Stomach (tissue), 9 donors: ENCODE measurements around the gene GPX7. TPM values are rescaled to one million over a fixed set of nuclear protein-coding genes. Genes with fewer than 3 reads are reported as not detected.
"Not testable (repeated sequence)": the region's sequence is repeated elsewhere in the genome, so short reads cannot be mapped to it uniquely, and the experiment has no call there.

Source experiments
- DNase-seq, 2 donors: peaks; one replicate each; pipeline versions ENCODE4 v3.0.0 to v3.0.0-alpha.2; 2013 to 2019
- H3K27ac ChIP-seq, 5 donors: fragments of 200-600 bp in 4 of 5; sonication (generic) in 4 of 5; one replicate each; pipeline ENCODE4 v1.5.1; 2013 to 2019; ENCODE audit warnings: mild to moderate bottlenecking in 1 of 5, moderate library complexity in 1 of 5
- H3K27me3 ChIP-seq, 3 donors: fragments of 200-600 bp; sonication (generic); one replicate each; pipeline ENCODE4 v1.5.1; 2017 to 2019; ENCODE audit warnings: mixed run types in 1 of 3
- H3K36me3 ChIP-seq, 4 donors: fragments of 200-600 bp; sonication (generic); 1 replicate in 3 of 4; 2 replicates in 1 of 4; pipeline ENCODE4 v1.5.1; 2016 to 2019
- H3K4me1 ChIP-seq, 4 donors: fragments of 200-600 bp; sonication (generic); one replicate each; pipeline ENCODE4 v1.5.1; 2016 to 2019
- H3K4me3 ChIP-seq, 4 donors: fragments of 200-600 bp; sonication (generic) in 3 of 4; one replicate each; pipeline ENCODE4 v1.5.1; 2016 to 2019; ENCODE audit warnings: mild to moderate bottlenecking in 1 of 4
- H3K9me3 ChIP-seq, 4 donors: fragments of 200-600 bp; sonication (generic); one replicate each; pipeline ENCODE4 v1.5.1; 2016 to 2019
- EP300 ChIP-seq: sonication (generic); formaldehyde crosslinking; IDR thresholded peaks from one replicate; pipeline ENCODE4 v1.6.1; 2017; ENCODE audit warnings: antibody characterized with exemption
- POLR2A ChIP-seq, 4 donors: fragments of 450-650 bp; IDR thresholded peaks; one replicate each; pipeline ENCODE4 v1.6.1; 2016; ENCODE audit warnings: antibody characterized with exemption in 4 of 4, control low read depth in 2 of 4, mild to moderate bottlenecking in 1 of 4, moderate library complexity in 1 of 4
- POLR2AphosphoS5 ChIP-seq, 3 donors: sonication (generic); formaldehyde crosslinking; IDR thresholded peaks; one replicate each; pipeline ENCODE4 v1.6.1; 2016; ENCODE audit warnings: antibody characterized with exemption in 3 of 3
- WGBS, 5 donors: extraction: QIAGEN DNeasy Blood & Tissue Kit in 3 of 5; methylation state at CpG; one replicate each; pipeline versions ENCODE4 v1.1.5 to v1.1.7; 2013 to 2018; 5-methylcytosine and 5-hydroxymethylcytosine counted together
- intact Hi-C: fragments of 100-400 bp; cut with DNase I; formaldehyde crosslinking; loops from one replicate; pipeline ENCODE4 v1.15.1; 2023; ENCODE audit warnings: low total_unique reads
- polyA plus RNA-seq, 3 donors: library from polyadenylated mRNA; stranded (reverse); fragments of 200-250 nt; gene quantifications; one replicate each; pipeline ENCODE4 v1.2.3, GENCODE V29; 2013
- total RNA-seq, 5 donors: library from RNA; depleted of rRNA; stranded (reverse); fragments of >200 nt; gene quantifications; one replicate each; pipeline versions ENCODE4 v1.1.0 to v1.2.3, GENCODE V29; 2014 to 2016
- TF ChIP-seq, protein P1 (sequence below), 7 experiments: fragments of 450-650 bp in 4 of 7; fragments of 200-600 bp in 3 of 7; sonication (generic) in 3 of 7; IDR thresholded peaks; one replicate each; pipeline ENCODE4 v1.5.1; 2016 to 2019; ENCODE audit warnings: antibody characterized with exemption in 7 of 7, control low read depth in 2 of 7, mild to moderate bottlenecking in 1 of 7
- donor health status: healthy with polysubstance abuse.
- donor health status: Bipolar disorder and iron deficiency.
- donor health status: healthy.

GPX7 gene
- total and polyA plus RNA-seq, 8 donors, result 0.87 to 57.6 (median 7.0) TPM; not detected in 1

DNA sequence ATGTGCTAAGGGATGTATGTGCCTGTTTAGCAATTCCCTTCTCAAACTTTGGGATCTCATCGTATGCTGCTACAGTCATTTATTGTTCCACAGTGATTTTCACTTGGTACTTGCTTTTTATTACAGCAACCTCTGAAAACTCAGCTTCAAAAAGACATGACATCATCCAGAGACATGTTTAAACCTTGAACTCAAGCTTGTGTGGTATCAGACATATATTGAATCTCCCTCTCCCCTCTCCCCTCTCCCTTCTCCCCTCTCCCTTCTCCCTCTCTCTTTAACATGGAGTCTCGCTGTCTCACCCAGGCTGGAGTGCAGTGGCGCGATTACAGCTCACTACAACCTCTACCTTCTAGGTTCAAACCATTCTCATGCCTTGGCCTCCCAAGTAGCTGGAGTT is 29.8 kb upstream of the GPX7 start:
- WGBS, 5 donors, result 89 to 98% (median 95%) methylated on average over 4 of the region's 4 CpGs

DNA sequence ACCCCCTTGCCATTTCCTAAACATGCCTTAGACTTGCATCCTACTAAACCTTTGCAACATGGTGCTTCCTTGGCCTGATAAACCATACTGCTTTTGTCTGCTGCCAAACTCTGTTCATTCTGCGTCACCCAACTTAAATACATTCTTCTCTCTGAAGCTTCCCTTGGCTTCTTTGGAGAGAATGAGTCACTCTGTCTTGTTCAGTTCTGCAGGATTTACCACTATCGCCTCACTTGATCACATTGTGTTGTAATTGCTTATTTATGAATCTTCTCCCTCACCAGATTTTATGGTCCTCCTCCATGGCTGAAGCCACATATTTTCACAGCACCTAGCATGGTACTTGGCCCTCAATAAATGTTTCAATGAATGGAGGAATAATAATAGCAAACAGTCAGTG is 27.6 kb upstream of the GPX7 start:
- 57 to 80% (median 73%) methylated on average over 2 of the region's 2 CpGs for WGBS, 5 donors
- intact Hi-C loops, result no loop called here

More for the DNA sequence above, 29.8 kb upstream of the GPX7 start:
- no peak for DNase-seq
- intact Hi-C loops, result no loop called here
- H3K4me3 ChIP-seq, result no peak overlapping the region
- H3K27ac ChIP-seq, result no peak overlapping the region
- no peaks in the 10 kb centered on the region for H3K36me3 ChIP-seq
- H3K9me3 ChIP-seq, result no peaks in the 10 kb centered on the region
- peaks cover 0 to 8% (median 0%) of the 10 kb centered on the region in 4 donors for H3K4me1 ChIP-seq
- TF ChIP-seq POLR2AphosphoS5 (IDR thresholded peaks at IDR 0.05), result no peak
- TF ChIP-seq EP300, result no peak
- TF ChIP-seq, protein P1, sequence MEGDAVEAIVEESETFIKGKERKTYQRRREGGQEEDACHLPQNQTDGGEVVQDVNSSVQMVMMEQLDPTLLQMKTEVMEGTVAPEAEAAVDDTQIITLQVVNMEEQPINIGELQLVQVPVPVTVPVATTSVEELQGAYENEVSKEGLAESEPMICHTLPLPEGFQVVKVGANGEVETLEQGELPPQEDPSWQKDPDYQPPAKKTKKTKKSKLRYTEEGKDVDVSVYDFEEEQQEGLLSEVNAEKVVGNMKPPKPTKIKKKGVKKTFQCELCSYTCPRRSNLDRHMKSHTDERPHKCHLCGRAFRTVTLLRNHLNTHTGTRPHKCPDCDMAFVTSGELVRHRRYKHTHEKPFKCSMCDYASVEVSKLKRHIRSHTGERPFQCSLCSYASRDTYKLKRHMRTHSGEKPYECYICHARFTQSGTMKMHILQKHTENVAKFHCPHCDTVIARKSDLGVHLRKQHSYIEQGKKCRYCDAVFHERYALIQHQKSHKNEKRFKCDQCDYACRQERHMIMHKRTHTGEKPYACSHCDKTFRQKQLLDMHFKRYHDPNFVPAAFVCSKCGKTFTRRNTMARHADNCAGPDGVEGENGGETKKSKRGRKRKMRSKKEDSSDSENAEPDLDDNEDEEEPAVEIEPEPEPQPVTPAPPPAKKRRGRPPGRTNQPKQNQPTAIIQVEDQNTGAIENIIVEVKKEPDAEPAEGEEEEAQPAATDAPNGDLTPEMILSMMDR (IDR thresholded peaks at IDR 0.05), result no peak
- no peak for TF ChIP-seq POLR2A (IDR thresholded peaks at IDR 0.05)
- H3K27me3 ChIP-seq, result no peaks in the 10 kb centered on the region

DNA sequence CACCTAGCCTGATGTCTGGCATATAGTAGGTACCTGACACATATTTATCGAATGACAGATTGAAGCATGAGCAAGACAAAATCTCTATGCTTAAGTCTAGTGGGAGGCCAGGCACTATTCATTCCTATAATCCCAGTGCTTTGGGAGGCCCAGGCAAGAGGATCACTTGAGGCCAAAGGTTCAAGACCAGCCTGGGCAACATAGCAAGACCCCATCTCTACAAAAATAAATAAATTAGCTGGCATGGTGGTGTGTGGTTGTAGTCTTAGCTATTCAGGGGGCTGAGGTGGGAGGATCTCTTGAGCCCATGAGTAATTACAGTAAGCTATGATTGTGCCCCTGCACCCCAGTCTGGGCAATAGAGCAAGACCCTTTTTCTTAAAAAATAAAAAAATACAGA is 26.1 kb upstream of the GPX7 start:
- no peaks in the 10 kb centered on the region for H3K4me1 ChIP-seq
- DNase-seq, result no peak
- H3K27me3 ChIP-seq, result no peaks in the 10 kb centered on the region
- no peaks in the 10 kb centered on the region for H3K9me3 ChIP-seq
- no peak overlapping the region for H3K4me3 ChIP-seq
- no peaks in the 10 kb centered on the region for H3K36me3 ChIP-seq
- H3K27ac ChIP-seq, result no peak overlapping the region
- 97 to 100% (median 98%) methylated on average over 1 of the region's 1 CpG for WGBS, 5 donors
- intact Hi-C loops, result no loop called here
- TF ChIP-seq, protein P1 (IDR thresholded peaks at IDR 0.05), result no peak
- TF ChIP-seq POLR2A (IDR thresholded peaks at IDR 0.05), result no peak
- no peak for TF ChIP-seq POLR2AphosphoS5 (IDR thresholded peaks at IDR 0.05)
- TF ChIP-seq EP300, result no peak

More for the DNA sequence above, 27.6 kb upstream of the GPX7 start:
- Histone ChIP-seq H3K27ac (no peak overlapping the region), H3K9me3 (no peaks in the 10 kb centered on the region), H3K4me3 (no peak overlapping the region), H3K4me1 (peaks cover 0 to 2% (median 0%) of the 10 kb centered on the region in 4 donors), H3K36me3 (no peaks in the 10 kb centered on the region), H3K27me3 (no peaks in the 10 kb centered on the region)
- TF ChIP-seq EP300 (no peak), POLR2AphosphoS5 (IDR thresholded peaks at IDR 0.05) (no peak), POLR2A (IDR thresholded peaks at IDR 0.05) (no peak)
- TF ChIP-seq, protein P1 (IDR thresholded peaks at IDR 0.05), result no peak
- peak in 1 of 2 donors; percentile 45 for DNase-seq

DNA sequence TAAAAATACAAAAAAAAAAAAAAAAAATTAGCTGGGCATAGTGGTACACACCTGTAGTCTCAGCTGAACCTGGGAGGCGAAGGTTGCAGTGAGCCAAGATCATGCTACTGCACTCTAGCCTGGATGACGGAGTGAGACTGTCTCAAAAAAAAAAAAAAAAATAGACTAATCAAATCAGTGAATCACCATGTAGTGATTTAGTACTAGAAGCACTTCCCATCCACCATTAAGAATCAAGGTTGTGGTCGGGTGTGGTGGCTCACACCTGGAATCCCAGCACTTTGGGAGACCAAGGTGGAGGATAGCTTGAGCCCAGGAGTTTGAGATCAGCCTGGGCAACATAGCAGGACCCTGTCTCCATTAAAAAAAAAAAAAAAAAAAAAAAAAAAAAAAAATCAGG is 24.1 kb upstream of the GPX7 start:
- H3K27ac ChIP-seq, H3K4me3 ChIP-seq, H3K27me3 ChIP-seq, H3K4me1 ChIP-seq, DNase-seq, intact Hi-C loops, H3K36me3 ChIP-seq, H3K9me3 ChIP-seq: not testable (repeated sequence)
- WGBS, 5 donors, result 87 to 96% (median 95%) methylated on average over 3 of the region's 3 CpGs

DNA sequence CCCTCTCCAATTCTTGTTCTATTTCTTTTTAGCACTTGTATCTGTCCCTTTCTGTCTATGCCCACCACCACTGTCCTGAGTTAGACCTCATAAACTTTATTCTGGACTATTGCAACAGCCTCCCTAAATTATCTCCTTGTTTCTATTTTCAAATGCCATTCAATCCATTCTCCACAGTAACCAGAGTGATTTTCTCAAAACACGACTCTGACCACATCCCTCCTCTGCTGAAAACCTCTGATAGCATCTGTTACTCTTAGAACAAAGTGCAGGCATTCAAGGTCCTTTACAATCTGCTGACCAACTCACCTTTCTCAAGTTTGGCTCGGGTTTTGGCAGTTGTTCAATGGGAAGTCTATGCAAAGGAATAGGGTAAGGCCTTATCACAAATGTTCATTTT is 22.8 kb upstream of the GPX7 start:
- Histone ChIP-seq H3K4me3 (no peak overlapping the region), H3K27me3 (no peaks in the 10 kb centered on the region), H3K4me1 (no peaks in the 10 kb centered on the region), H3K9me3 (no peaks in the 10 kb centered on the region), H3K36me3 (no peaks in the 10 kb centered on the region), H3K27ac (no peak overlapping the region)
- DNase-seq, result no peak
- TF ChIP-seq POLR2AphosphoS5 (IDR thresholded peaks at IDR 0.05) (no peak), POLR2A (IDR thresholded peaks at IDR 0.05) (no peak), EP300 (no peak)
- TF ChIP-seq, protein P1 (IDR thresholded peaks at IDR 0.05), result no peak
- 9 to 37% (median 28%) methylated on average over 2 of the region's 2 CpGs for WGBS, 5 donors
- intact Hi-C loops, result no loop called here
